Smooth muscle cell of the brain vasculature (primary cell): ENCODE results near the gene INPP5B.
A peak's percentile ranks its signal among the peaks of the same experiment; 100 is the strongest.

Experiments
- DNase-seq: peaks from one replicate; pipeline ENCODE4 v3.0.0-alpha.2; 2012; ENCODE audit warnings: low read depth, low spot score

The INPP5B gene

DNA sequence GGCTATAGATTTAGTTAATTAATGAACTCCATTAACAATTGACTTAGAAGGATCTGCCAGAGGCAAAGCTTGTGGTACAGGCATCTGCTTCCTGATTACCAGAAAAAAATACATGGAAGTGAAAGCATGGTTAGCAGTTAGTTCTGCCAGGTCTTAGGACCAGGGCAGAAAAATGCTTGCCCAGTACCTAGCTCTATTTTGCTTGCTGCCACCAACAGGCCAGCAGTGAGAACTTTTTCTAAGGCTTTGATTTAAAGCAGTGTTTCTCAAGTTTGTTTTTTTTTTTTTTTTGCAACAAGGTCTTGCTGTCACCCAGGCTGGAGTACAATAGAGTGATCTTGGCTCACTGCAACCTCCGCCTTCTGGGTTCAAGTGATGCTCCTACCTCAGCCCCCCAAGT lies 71.0 kb downstream of the INPP5B start:
- no peak for DNase-seq

DNA sequence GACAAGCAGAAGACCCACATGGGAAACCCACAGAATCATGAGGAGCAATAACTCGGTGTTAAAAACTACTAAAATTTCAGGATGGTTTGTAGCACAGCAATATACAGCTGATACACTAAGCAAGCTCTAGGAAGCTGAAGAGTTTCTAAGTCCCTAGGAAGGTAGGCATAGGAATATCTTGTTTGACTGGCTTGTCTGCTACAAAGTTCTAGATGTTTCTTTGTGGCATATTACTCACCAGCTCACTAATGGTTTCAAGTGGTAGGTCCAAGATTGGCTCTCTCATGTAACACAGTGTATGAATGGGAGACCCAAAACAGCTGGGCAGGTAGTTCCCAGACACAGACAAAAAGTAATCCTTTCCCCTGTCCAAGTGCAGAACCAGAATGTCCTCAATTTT lies 74.2 kb downstream of the INPP5B start:
- DNase-seq: no peak

DNA sequence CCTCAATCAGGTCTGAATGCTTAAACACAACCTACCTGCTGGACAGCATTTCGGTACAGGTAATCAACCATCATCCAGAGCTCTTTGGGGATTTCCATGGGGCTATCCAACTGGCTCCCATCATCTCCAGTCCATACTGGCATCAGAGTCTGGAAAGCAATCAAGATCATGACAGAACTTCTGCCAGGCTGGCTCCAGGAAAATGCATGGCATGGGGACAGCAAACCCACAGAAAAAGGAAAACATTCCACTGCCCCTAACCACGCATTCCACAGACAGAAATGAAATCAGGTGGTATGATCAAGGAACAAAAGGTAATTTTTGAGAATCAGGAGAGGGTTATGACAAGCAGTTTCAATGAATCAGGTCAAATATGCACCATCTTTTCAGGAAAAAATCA lies 78.4 kb downstream of the INPP5B start:
- DNase-seq: no peak

DNA sequence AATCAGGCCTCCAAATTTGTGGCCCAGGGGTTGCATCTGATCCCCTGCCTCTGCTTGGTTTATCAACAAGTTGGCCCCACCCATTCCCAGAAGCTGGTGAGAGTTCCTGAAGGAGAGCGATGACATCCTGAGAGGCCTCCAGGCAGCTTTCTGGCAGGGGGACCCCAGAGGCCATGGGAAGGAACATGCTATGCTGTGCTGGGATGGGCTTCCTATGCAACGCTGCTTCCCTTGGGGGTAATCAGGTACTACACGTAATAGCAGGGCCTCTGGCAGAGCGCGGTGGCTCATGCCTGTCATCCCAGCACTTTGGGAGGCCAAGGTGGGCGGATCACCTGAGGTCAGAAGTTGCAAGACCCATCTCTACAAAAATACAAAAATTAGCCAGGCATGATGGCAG lies 79.1 kb downstream of the INPP5B start:
- no peak for DNase-seq

DNA sequence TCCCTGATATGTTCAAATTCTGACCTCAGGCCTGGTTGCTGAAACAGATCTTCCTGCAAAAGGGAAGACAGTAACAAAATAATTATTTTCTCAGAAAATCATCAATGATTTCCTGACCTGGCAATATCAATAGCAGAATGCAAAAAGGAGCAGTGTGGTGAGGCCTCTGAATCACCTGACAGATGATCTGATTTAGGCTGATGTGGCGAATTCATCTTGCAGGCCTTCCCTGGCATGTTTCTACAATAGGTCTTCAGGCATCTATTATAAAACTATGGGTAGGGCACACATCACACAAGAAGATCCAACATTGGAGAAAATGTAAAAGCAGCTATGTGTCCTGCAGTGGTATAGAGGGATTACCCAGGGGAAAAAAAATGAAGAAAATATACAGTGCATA lies 80.4 kb downstream of the INPP5B start:
- no peak for DNase-seq

DNA sequence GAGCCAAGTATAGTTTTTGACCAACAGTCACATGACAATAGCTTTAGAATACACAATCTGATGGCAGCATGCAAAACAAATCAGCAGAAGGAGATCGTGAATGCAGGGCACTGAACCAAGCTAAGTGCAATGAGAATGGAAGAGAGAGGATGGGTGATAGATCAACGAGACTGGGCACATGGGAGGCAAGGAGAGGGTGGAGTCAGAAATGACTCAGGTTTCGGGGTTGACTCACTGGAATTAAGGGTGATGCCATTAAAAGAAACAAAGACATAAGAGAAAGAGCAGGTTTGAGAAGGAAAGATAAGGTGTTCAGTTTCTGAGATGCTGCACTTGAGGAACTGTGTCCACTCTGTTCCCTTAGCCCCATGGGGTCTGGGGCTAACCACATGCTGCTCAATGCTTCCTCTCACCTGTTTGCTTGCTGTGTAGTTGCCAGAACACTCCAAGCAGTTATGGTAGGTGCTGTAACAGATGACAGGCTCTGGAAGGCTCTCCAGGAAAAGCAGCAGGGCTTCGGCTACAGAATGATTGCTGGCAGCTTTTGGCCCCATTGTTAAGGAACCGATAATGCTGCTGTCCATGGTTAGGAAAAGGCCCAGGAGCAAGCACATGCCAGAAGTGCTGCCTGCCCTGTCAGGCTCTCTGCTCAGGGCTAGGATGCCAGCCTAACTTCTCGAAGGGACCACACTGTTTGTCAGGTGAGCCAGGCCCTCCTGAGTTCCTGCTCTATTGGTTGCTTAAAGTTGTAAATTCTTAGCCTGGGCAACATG lies 81.3 kb downstream of the INPP5B start:
- DNase-seq: no peak

DNA sequence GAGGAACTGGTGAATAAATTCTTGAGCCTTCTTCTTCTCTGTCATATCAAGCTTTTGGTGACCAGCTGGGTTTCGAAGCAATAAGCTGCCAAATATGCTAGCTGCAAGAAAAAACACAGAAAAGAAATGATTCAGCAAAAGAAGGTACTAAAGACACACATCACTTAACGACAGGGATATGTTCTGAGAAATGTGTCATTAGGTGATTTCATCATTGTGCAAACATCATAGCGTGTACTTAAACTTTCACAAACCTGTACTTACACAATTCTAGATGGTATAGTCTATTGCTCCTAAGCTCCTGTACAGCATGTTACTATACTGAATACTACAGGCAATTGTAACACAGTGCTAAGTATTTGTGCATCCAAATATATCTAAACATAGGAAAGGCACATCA lies 84.5 kb downstream of the INPP5B start:
- DNase-seq: no peak

DNA sequence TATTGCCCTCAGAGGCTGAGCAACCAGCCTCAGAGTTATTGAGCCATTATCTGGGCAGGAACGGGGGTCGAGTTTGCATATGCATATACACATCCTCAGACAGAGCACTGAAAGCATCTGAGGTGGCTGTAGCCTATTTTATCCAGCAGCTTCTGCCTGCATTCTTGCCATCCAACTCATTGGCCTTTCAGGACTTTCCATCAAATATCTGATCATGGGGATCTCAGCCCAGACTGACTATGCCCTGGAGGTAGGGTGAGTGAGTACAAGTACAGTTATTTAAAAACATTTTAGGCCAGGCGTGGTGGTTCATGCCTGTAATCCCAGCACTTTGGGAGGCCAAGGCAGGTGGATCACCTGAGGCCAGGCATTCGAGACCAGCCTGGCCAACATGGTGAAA lies 85.7 kb downstream of the INPP5B start:
- DNase-seq: no peak

DNA sequence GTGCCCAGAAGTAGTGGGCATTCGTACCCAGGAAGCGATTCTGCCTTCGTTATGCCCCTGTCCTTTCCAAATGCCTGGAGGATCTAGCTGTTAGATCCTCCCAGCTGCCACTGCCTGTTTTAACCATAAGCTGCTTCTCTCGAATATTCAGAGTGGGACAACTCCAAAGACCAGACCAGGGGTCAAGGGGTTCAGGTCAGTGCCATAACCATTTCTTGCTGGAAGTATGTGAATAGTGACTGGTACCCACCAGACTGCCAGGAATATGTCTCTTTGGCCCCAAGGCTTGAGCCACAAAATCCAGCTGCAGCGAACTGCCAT lies 86.5 kb downstream of the INPP5B start:
- DNase-seq: no peak

DNA sequence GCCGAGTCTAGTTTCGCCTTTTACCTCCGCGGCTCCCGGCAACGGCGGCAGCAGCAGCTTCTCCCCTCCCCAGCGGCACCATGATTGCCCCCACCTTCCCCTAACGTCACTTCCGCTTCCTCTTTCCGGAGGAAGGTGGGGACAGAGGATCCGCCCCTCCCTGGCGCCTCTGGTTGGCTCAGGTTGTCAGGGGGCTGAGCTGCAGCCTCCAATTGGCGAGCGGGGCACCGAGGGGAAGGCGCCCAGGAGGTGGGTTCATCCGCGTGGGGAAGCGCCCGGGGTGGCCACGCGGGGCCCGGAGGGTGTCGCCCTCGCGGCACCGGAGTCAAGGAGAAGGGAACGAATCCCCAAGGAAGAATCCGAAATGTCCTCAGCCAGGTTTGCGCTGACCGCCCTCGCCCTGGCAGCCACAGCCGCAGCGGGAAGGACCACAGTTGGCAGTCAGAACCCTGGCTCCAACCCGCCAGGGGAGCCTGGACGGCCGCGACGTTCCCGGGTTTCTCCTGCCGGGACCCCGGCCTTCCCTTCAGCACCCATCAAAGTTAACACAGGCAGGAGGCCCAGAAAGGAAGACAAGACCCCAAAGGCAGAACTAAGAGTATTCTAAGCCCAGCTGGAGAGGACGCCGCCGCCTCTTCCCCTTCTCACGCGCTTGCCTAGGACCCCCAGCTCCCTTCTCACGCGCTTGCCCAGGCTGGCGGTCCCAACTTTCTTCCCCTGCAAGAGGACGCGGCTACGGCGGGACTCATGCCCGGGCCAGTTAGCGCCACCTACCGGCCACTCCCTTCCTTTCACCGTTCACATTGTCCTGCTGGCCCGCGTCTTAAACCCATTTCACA lies 87.1 kb downstream of the INPP5B start, which contains the start of gene MTF1:
Gene MTF1, minus strand, starts transcription at position 86 of the 839 bp plus-strand sequence. CDS start 1,934 bp downstream, outside the sequence.
- peak; percentile 90 for DNase-seq

DNA sequence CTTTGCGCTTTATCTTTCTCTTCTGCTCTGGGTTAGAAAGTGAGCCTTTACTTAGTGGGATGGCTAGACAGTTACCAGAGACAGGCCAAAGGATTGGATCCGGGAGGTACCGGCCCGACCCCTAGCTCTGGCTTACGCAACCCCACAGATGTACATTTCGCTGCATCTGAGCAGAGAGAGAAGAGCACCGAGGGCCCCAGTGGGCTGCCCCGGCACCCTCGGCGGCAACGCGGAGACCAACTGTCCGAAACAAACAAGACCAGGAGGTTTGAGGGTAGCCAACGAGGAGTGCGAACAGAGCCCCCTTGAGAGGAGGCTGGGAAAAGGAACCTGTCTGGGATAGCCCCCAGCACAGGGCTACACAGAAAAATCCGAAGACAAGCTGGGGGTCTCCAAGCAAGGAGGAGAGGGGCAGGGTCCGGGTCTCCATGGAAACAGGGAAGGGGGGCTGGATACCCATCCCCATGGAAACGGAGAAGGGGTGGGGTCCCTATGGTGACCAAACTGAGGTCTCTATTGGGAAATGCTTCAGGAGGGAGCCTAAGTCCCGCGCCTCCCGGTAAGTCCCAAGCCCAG lies 87.8 kb downstream of the INPP5B start:
- no peak for DNase-seq

DNA sequence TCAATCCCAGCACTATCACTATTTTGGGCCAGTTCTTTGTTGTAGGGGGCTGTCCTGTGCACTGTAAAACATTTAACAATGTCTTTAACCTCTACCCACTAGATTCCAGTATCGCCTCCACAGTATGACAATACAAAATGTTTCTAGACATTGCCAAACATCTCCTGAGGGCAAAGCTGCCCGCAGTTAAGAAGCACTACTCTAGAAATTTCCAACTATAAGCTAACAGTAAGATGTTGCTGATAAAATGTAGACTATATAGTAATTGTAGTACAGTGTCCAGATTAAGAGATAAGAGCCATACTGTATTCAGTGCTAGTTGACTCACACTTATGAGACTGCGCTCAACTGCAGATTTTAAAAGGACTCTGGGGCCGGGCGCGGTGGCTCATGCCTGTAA lies 92.4 kb downstream of the INPP5B start:
- DNase-seq: no peak

DNA sequence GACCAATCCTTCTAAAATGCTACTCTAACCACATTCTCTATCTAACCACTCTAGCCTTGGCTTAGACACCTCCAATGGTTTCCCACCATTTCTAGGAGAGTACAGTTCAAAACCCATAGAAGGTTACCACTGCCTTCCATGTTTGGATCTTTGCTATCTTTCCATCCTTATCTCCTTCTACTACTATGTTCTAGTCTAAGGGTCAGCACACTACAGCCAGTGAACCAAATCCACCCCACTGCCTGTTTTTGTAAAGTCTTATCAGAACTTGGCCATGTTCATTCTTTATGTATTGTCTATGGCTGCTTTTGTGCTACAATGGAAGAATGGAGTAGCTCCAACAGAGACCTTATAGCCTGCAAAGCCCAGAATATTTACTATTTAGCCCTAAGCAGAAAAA lies 93.7 kb downstream of the INPP5B start:
- no peak for DNase-seq

DNA sequence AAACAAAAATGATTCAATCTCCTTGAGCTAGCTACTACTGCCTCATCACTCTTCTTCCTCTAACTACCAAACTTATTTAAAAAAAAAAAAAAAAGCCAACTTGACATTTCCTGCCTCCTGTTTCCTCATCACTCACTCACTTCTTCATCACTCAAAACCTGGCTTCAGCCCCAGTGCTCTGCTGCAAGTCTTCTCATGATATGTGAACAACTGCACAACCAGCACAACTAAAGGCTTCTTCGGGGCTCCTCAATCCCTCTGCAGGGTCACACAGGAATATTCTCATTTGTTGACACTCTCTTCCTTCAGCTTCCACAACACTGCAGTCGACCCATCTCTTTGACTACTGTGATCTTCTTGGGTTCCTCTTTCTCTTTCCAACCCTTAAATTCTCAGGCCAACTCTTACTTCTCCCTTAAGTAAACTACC lies 95.1 kb downstream of the INPP5B start:
- DNase-seq: no peak

DNA sequence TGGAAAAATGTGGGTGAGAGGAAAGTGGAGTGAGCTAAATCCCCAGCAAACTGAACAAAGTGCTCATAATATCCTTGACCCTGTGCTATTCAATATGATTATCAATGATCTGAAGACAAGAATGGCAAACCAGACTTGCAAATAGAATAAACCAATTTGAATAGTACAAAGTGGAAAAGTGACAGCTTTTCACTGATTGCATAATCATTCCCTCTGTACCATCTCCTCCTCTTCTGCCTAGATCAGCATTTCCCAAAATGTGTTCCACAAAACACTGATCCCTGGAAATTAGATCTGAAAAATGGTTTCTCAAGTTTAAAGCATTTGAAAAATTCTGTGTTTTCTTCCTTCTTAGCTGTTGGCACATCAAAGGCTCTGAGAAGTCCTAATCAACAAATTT lies 95.6 kb downstream of the INPP5B start:
- DNase-seq: no peak

DNA sequence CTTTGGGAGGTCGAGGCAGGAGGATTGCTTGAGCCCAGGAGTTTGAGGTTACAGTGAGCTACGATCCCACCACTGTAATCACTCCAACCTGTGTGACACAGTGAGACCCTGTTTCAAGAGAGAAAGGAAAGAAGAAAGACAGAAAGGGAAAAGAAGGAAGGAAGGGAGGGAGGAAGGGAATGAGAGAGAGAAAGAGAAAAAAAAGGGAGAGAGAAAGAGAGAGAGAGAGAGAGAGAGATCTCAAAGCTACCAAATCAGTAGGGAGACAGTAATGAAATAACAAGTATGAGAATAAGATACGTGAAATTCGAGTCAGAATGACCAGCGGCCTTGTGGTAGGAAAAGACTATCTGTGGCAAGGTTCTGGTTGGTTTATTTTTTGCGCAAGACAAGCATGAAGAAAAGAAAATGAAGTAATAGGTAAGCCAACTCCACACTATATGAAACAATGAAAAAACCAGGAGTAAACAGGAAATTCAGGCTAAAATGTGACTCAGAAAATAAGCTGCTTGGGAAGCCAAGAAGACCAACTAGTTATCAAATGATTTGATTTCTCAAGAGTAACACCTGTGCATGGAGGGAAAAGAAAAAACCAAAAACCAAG lies 96.4 kb downstream of the INPP5B start:
- no peak for DNase-seq

DNA sequence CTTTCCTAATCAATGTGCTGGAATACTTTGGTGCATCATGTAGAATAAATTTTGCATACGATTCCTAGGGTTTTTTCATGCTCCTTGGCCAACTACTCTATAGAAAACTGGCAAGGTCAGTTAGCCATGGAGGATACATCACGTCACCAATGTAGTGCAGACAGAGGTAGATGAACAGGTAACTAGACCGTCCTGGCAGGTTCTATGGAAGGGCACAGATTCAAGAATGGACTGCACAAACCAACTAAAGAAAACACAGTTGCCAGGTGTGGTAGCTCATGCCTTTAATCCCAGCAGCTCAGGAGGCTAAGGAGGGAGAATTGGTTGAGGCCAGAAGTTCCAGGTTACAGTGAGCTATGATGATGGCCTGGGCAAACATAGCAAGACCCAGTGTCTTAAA lies 97.4 kb downstream of the INPP5B start:
- DNase-seq: no peak

DNA sequence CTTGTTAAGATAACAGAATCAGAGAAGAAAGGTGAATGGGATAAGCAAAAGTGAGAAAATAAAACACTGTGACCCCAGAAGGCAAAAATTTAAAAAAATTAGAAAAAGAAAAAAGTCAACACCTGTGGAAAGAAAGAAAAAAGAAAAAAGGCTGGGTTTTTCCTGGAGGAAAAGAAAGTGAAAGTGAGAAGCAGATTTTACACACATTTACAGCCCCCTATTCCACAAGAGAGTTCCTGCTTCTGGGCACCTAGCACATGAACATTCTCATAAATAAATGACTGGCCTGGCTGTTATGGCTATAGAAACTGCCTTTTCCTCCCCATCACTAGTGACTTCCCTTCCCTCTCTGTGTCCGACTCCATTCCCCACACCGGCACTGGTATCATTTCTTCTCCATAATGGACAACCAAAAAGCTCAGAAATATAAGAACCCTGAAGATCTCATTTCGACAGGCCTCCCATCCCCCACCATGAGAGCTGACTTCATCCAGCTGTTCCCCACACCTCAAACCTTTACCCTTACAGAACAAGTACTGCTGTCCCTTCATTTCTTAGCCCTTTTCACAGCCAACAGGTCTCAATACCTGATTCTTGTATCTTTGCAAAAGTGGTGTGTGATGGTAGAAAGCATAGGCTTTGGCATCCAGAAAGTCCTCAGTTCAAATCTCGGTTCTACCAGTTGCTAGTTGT lies 100.1 kb downstream of the INPP5B start:
- no peak for DNase-seq

DNA sequence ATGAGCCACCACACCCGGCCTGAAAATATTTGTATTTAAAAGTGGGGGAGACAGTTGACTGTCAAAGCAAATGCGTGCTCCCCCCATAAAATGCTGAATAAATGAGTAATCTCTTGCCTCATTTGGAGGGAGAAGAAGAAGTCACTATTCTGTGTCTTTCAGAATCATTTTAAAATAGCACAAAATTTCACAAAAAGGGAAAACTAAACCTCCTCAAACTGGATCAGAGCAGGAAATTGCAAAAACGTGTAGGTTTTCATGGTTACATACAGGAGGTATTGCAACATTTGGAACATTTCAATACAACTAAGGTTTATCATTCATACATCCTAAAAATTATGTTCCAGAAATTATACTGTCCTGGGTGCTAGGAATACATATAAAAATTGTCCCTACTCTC lies 101.1 kb downstream of the INPP5B start:
- no peak for DNase-seq

DNA sequence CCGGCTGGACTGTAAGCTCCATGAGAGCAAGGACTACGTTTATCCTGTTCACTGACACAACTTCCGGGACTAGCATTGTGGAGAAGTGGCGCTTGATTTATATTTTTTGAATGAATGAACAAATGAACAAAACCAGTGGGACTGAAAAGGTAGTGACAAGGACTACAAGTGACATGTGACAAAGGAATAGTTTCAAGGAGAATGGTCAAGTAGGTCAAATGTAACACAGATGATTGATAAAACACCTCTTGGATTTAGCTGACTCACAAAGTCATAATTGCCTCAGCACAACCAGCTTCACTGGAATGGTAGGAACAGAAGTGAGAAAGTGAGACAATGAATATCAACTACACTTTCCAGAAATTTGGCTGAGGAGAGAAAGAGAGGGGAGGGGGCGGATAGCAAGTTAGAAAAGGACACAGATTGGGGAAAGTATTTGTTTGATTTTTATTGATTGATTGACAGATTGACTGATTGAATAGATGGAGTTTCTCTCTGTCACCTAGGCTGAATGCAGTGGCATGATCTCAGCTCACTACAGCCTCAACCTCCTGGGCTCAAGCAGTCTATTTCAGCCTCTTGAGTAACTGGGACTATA lies 101.7 kb downstream of the INPP5B start:
- DNase-seq: no peak

DNA sequence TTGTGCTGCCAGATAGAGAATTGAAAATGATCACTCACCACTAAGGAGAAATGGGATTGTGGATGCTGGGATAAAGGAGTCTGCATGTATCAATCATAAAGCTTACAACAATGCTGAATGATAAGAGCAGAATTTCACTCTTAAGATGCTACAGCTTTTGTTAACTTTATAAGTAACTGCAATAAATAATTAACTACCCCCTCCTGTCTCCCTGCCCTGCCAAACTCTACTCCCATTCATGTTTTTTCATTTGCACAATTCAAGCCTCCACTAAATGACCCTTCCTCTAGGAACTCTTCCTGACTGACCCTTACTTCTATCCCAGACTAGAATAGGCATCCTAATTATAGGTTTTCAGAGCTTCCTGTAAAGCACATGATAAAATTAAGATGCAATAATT lies 102.3 kb downstream of the INPP5B start:
- DNase-seq: no peak
